IMR-90 (cell line): Measurements from ENCODE around the gene TXNRD1. TPM values are rescaled to one million over a fixed set of nuclear protein-coding genes. Genes with fewer than 3 reads are reported as not detected.
A peak's percentile ranks its signal among the peaks of the same experiment; 100 is the strongest.

ENCODE experiments used
- ATAC-seq: fragments of 200-7000 bp; cut with Tn5 transposase; 2 replicates; pipeline ENCODE4 v1.9.1; 2020; ENCODE audit warnings: low read depth, mild to moderate bottlenecking, moderate library complexity
- BruUV-seq: library from RNA; stranded (reverse); fragments of 400-500 nt; replicated peaks from 2 replicates; lab custom pipeline; 2021; lab: Mats Ljungman, UMichigan
- CTCF ChIA-PET: fragments of 300-600 bp; formaldehyde crosslinking; extraction: SDS; loops from one replicate; lab custom pipeline; 2021; ENCODE audit warnings: antibody characterized with exemption; lab: Yijun Ruan, JAX
- POLR2A ChIA-PET: fragments of 300-600 bp; sonication (Branson Sonifier 250); formaldehyde crosslinking; loops from one replicate; lab custom pipeline; 2022; ENCODE audit warnings: antibody characterized with exemption; ENCODE audit not compliant: unreplicated experiment; lab: Charles Lee
- DNase-seq: peaks from one replicate; pipeline ENCODE4 v3.0.0; 2013
- H2AFZ ChIP-seq: replicated peaks from 2 replicates; pipeline ENCODE3; 2013; ENCODE audit warnings: low read length, mild to moderate bottlenecking; ENCODE audit not compliant: poor library complexity
- H2AK5ac ChIP-seq: 2 replicates; pipeline ENCODE4 v1.6.1; 2013; ENCODE audit warnings: low read depth, low read length, inconsistent platforms
- H2AK9ac ChIP-seq: replicated peaks from 2 replicates; pipeline ENCODE3; 2013; ENCODE audit warnings: mild to moderate bottlenecking, low read depth, low read length, moderate library complexity; ENCODE audit not compliant: poor library complexity
- H2BK120ac ChIP-seq: 2 replicates; pipeline ENCODE4 v1.6.1; 2013; ENCODE audit warnings: low read depth, low read length, inconsistent platforms
- H2BK15ac ChIP-seq: 3 replicates; pipeline ENCODE4 v1.6.1; 2013; ENCODE audit warnings: low read depth, low read length, inconsistent platforms
- H2BK20ac ChIP-seq: 2 replicates; pipeline ENCODE4 v1.6.1; 2013; ENCODE audit warnings: low read depth, mild to moderate bottlenecking, inconsistent platforms, low read length, moderate library complexity
- H2BK5ac ChIP-seq: 2 replicates; pipeline ENCODE4 v1.6.1; 2013; ENCODE audit warnings: mild to moderate bottlenecking, low read depth, low read length, inconsistent platforms; ENCODE audit not compliant: poor library complexity, severe bottlenecking
- H3K14ac ChIP-seq: replicated peaks from 2 replicates; pipeline ENCODE4 v1.6.1; 2013; ENCODE audit warnings: low read depth, low read length, inconsistent platforms
- H3K18ac ChIP-seq: 2 replicates; pipeline ENCODE4 v1.6.1; 2013; ENCODE audit warnings: low read depth, low read length, control low read depth
- H3K23ac ChIP-seq: 2 replicates; pipeline ENCODE4 v1.6.1; 2013; ENCODE audit warnings: low read depth, low read length, inconsistent platforms
- H3K27ac ChIP-seq: 2 replicates; pipeline ENCODE4 v1.5.1; 2013; ENCODE audit warnings: mild to moderate bottlenecking, control low read depth, low read length; ENCODE audit not compliant: insufficient read depth
- H3K27me3 ChIP-seq: 2 replicates; pipeline ENCODE4 v1.6.1; 2013; ENCODE audit warnings: low read length; ENCODE audit not compliant: control insufficient read depth, insufficient read depth
- H3K36me3 ChIP-seq: 2 replicates; pipeline ENCODE4 v1.6.1; 2013; ENCODE audit warnings: low read length, mixed read lengths; ENCODE audit not compliant: control insufficient read depth, insufficient read depth
- H3K4ac ChIP-seq: 2 replicates; pipeline ENCODE4 v1.6.1; 2013; ENCODE audit warnings: low read depth, low read length, inconsistent platforms
- H3K4me1 ChIP-seq: 2 replicates; pipeline ENCODE4 v1.6.1; 2013; ENCODE audit warnings: low read length, mixed read lengths; ENCODE audit not compliant: control insufficient read depth, insufficient read depth
- H3K4me2 ChIP-seq: 2 replicates; pipeline ENCODE4 v1.6.1; 2013; ENCODE audit warnings: low read depth, mild to moderate bottlenecking, control low read depth, low read length, moderate library complexity
- H3K4me3 ChIP-seq: 2 replicates; pipeline ENCODE4 v1.5.1; 2013; ENCODE audit warnings: low read depth, mild to moderate bottlenecking, control low read depth, low read length, moderate library complexity; ENCODE audit not compliant: insufficient read depth
- H3K56ac ChIP-seq: 2 replicates; pipeline ENCODE4 v1.6.1; 2013; ENCODE audit warnings: low read length, inconsistent platforms; ENCODE audit not compliant: insufficient read depth; ENCODE audit errors: extremely low read depth
- H3K79me1 ChIP-seq, 2 experiments: 2 replicates each; pipeline ENCODE4 v1.6.1; 2013; ENCODE audit warnings: low read length in 2 of 2, inconsistent platforms in 1 of 2, low read depth in 1 of 2
- H3K9ac ChIP-seq: 2 replicates; pipeline ENCODE4 v1.6.1; 2013; ENCODE audit warnings: low read depth, low read length, control low read depth
- H3K9me1 ChIP-seq: 2 replicates; pipeline ENCODE4 v1.6.1; 2013; ENCODE audit warnings: low read length, inconsistent platforms; ENCODE audit not compliant: insufficient read depth
- H3K9me3 ChIP-seq: 2 replicates; pipeline ENCODE4 v1.6.1; 2013; ENCODE audit warnings: low read length; ENCODE audit not compliant: control insufficient read depth, insufficient read depth
- H4K20me1 ChIP-seq: 2 replicates; pipeline ENCODE4 v1.6.1; 2013; ENCODE audit warnings: low read length, inconsistent platforms; ENCODE audit not compliant: insufficient read depth
- H4K5ac ChIP-seq: 2 replicates; pipeline ENCODE4 v1.6.1; 2013; ENCODE audit warnings: mild to moderate bottlenecking, low read depth, low read length, control low read depth
- H4K8ac ChIP-seq, 2 experiments: 2 replicates each; pipeline ENCODE4 v1.6.1; 2013; ENCODE audit warnings: low read depth in 2 of 2, low read length in 2 of 2, control low read depth in 1 of 2, inconsistent platforms in 1 of 2
- H4K91ac ChIP-seq: 2 replicates; pipeline ENCODE4 v1.6.1; 2013; ENCODE audit warnings: low read depth, low read length, inconsistent platforms; ENCODE audit not compliant: insufficient read depth
- RCOR1 ChIP-seq: IDR thresholded peaks from 2 replicates; pipeline ENCODE4 v1.6.1; 2012; ENCODE audit warnings: mild to moderate bottlenecking, low read length, improper control_type of control experiment; ENCODE audit not compliant: insufficient replicate concordance
- WGBS, 2 experiments: methylation state at CpG; one replicate each; pipeline versions ENCODE4 v1.1.5 to v1.1.7; 2013; ENCODE audit warnings: missing lambda C conversion rate in 2 of 2; ENCODE audit not compliant: insufficient read length in 1 of 2; ENCODE audit errors: extremely low coverage in 2 of 2; 5-methylcytosine and 5-hydroxymethylcytosine counted together
- dilution Hi-C: fragments of 300-500 bp; cut with HindIII; formaldehyde crosslinking; loops from one replicate; pipeline ENCODE4 v1.14.3; 2018; ENCODE audit warnings: low sequenced_read_pairs; ENCODE audit not compliant: unreplicated experiment
- in situ Hi-C: fragments of 300-500 bp; cut with MboI; formaldehyde crosslinking; loops from 3 replicates; pipeline ENCODE4 v1.14.3; 2019; ENCODE audit warnings: low sequenced_read_pairs, inconsistent platforms, mixed read lengths
- intact Hi-C: fragments of 100-400 bp; cut with micrococcal nuclease; formaldehyde crosslinking; loops from 2 replicates; pipeline ENCODE4 v1.10.0; 2022
- polyA plus RNA-seq, 3 experiments: library from polyadenylated mRNA; depleted of rRNA; stranded (reverse); fragments of >200 nt; gene quantifications; 2 replicates each; pipeline ENCODE4 v1.2.3, GENCODE V29; 2012; ENCODE audit warnings: low replicate concordance in 1 of 3
- total RNA-seq: library from RNA; depleted of rRNA; stranded (reverse); fragments of >200 nt; gene quantifications from 2 replicates; pipeline ENCODE4 v1.2.3, GENCODE V29; 2012
- TF ChIP-seq, protein P1 (sequence below): fragments of 150-350 bp; IDR thresholded peaks from 2 replicates; pipeline ENCODE4 v1.6.1; 2016; ENCODE audit warnings: low read depth, mild to moderate bottlenecking, low read length, moderate library complexity, borderline replicate concordance

TXNRD1 gene
- total and polyA plus RNA-seq, 2 of the 4 experiments (the other 2 are of a cell fraction) = 379 to 582 TPM

DNA sequence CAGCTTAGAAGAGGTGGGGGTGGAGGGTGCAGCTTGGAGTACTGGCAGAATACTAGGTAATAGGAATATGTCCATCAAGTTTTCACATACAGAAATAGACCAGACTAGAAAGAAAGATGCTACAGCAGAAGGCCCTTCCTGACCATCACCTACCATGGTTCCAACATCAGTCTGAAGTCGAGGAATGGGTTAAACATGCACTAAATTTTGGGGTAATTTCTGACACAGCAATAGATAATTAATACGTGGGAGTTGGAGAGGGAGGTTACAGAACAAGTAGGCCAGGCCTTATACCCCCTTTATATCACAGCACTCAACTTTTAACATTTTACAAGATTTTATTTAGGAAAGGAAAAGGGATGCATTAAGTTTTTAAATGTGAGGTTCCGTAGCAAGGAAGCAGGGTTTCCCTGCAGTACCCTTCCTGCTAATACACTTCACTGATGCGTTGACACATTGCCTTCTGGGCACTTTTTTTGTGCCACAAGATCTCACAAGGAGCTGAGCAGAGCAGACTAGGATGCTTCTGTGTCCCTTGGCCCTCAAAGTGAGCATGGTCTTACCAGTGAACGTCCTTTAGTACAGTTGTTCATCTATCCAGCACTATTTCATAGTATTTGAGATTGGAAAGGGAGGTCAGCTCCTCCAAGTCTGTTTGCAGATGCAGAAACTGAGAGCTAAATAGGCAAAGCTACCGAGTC, 138.7 kb downstream of the TXNRD1 start:
- Histone ChIP-seq H3K4me1 (peaks cover 10% of the 10 kb centered on the region), H2BK120ac (no peak overlapping the region), H2BK15ac (no peak overlapping the region), H4K20me1 (peaks cover 72% of the 10 kb centered on the region), H2BK20ac (no peak overlapping the region), H3K4me3 (no peak overlapping the region), H3K18ac (no peak overlapping the region), H2BK5ac (no peak overlapping the region), H2AK5ac (no peak overlapping the region), H3K9me3 (no peaks in the 10 kb centered on the region), H4K5ac (no peak overlapping the region), H2AFZ (no peak overlapping the region), H3K27ac (no peak overlapping the region), H3K4ac (no peak overlapping the region), H3K9me1 (peaks cover 15% of the 10 kb centered on the region), H3K14ac (no peak overlapping the region), H2AK9ac (no peak overlapping the region), H3K27me3 (no peaks in the 10 kb centered on the region), H3K36me3 (peaks cover 33% of the 10 kb centered on the region), H3K56ac (no peak overlapping the region), H3K79me1 (peaks cover 25 to 54% of the 10 kb centered on the region in 2 experiments), H4K8ac (peak overlapping the region in 1 of 2 experiments; percentile 26; a peak in 1 of 4 replicates), H4K91ac (no peak overlapping the region), H3K23ac (no peak overlapping the region), H3K4me2 (no peak overlapping the region), H3K9ac (no peak overlapping the region)
- POLR2A ChIA-PET = no interaction called here
- DNase-seq (no peak), ATAC-seq (no peak)
- in situ Hi-C loops (no loop called here), dilution Hi-C loops (no loop called here), intact Hi-C loops (no loop called here)
- no TSS peak for BruUV-seq
- CTCF ChIA-PET = no interaction called here
- WGBS, 2 experiments = 57% methylated on average over 1 of the region's 6 CpGs; no CpG with 5 or more reads in 1 of the 2 experiments
- no peak for TF ChIP-seq RCOR1
- TF ChIP-seq, protein P1, sequence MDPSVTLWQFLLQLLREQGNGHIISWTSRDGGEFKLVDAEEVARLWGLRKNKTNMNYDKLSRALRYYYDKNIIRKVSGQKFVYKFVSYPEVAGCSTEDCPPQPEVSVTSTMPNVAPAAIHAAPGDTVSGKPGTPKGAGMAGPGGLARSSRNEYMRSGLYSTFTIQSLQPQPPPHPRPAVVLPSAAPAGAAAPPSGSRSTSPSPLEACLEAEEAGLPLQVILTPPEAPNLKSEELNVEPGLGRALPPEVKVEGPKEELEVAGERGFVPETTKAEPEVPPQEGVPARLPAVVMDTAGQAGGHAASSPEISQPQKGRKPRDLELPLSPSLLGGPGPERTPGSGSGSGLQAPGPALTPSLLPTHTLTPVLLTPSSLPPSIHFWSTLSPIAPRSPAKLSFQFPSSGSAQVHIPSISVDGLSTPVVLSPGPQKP = no peak
